ENCODE measurements around the gene SCD5.

DNA sequence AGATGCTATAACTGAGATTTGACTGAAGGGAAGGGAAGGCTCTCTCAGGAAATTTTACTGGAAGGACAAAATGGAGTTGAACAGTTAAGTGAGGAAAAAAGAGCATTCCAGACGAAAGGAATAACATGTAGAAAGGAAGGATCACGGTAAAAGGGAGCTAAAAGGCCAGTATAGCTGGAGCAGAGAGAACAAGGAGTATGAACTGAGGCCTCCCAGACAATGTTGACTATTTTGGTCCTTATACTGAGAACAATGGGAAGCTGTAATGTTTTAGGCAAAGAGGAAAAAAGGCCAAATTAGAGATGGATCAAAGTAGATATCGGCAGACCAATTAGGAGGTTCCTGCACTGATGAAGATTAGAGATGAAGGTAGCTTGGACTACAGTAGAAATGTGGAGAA, 26.8 kb upstream of the SCD5 start:
- TF ChIP-seq, protein P1, sequence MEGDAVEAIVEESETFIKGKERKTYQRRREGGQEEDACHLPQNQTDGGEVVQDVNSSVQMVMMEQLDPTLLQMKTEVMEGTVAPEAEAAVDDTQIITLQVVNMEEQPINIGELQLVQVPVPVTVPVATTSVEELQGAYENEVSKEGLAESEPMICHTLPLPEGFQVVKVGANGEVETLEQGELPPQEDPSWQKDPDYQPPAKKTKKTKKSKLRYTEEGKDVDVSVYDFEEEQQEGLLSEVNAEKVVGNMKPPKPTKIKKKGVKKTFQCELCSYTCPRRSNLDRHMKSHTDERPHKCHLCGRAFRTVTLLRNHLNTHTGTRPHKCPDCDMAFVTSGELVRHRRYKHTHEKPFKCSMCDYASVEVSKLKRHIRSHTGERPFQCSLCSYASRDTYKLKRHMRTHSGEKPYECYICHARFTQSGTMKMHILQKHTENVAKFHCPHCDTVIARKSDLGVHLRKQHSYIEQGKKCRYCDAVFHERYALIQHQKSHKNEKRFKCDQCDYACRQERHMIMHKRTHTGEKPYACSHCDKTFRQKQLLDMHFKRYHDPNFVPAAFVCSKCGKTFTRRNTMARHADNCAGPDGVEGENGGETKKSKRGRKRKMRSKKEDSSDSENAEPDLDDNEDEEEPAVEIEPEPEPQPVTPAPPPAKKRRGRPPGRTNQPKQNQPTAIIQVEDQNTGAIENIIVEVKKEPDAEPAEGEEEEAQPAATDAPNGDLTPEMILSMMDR (conservative IDR thresholded peaks at IDR 0.05 in 1 of 2, IDR thresholded peaks at IDR 0.05 in 1 of 2; ENCODE audit: extremely low read depth in 1 of 2, insufficient read depth in 1 of 2, low read depth in 1 of 2, low read length in 2 of 2) = no peak
- TF ChIP-seq EZH2 (IDR thresholded peaks at IDR 0.05; ENCODE audit: borderline replicate concordance, low read length) = no peak
